HepG2 (cell line): Measurements from ENCODE around the gene GJD3. TPM values are rescaled to one million over a fixed set of nuclear protein-coding genes. Genes with fewer than 3 reads are reported as not detected.
A peak's percentile ranks its signal among the peaks of the same experiment; 100 is the strongest.

ENCODE experiments used
- CAMTA2 ChIP-seq: sonication (generic); formaldehyde crosslinking; IDR thresholded peaks from 2 replicates; pipeline ENCODE4 v1.4.0; 2020; ENCODE audit warnings: mild to moderate bottlenecking, missing genetic modification reagents, borderline replicate concordance
- CHD4 ChIP-seq: fragments of 200-600 bp; sonication (generic); IDR thresholded peaks from 2 replicates; pipeline ENCODE4 v1.7.0; 2017; ENCODE audit warnings: mild to moderate bottlenecking, low read length, borderline replicate concordance
- EED ChIP-seq: sonication (generic); formaldehyde crosslinking; IDR thresholded peaks from 2 replicates; pipeline ENCODE4 v1.5.0; 2020; ENCODE audit warnings: mild to moderate bottlenecking, missing genetic modification reagents
- FOXO1 ChIP-seq: sonication (generic); formaldehyde crosslinking; IDR thresholded peaks from 2 replicates; pipeline ENCODE4 v1.4.0; 2020; ENCODE audit warnings: missing genetic modification reagents
- KAT2B ChIP-seq: fragments of 150-350 bp; IDR thresholded peaks from 2 replicates; pipeline ENCODE4 v1.6.1; 2014; ENCODE audit warnings: low read depth, low read length, borderline replicate concordance
- SATB2 ChIP-seq: sonication (generic); formaldehyde crosslinking; IDR thresholded peaks from 2 replicates; pipeline ENCODE4 v1.5.0; 2020; ENCODE audit warnings: missing genetic modification reagents
- ZBTB7B ChIP-seq: sonication (generic); formaldehyde crosslinking; IDR thresholded peaks from 2 replicates; pipeline ENCODE4 v1.4.0; 2020; ENCODE audit warnings: missing genetic modification reagents
- ZMYM4 ChIP-seq: sonication (generic); formaldehyde crosslinking; IDR thresholded peaks from 2 replicates; pipeline ENCODE4 v1.8.1; 2023; ENCODE audit warnings: mild to moderate bottlenecking, missing genetic modification reagents
- ZNF101 ChIP-seq: sonication (generic); formaldehyde crosslinking; IDR thresholded peaks from 2 replicates; pipeline ENCODE4 v1.4.0; 2020; ENCODE audit warnings: mild to moderate bottlenecking, low read depth, missing genetic modification reagents, borderline replicate concordance
- ZNF230 ChIP-seq: sonication (generic); formaldehyde crosslinking; IDR thresholded peaks from 2 replicates; pipeline ENCODE4 v1.4.0; 2020; ENCODE audit warnings: mild to moderate bottlenecking, missing genetic modification reagents
- ZNF260 ChIP-seq: sonication (generic); formaldehyde crosslinking; IDR thresholded peaks from 2 replicates; pipeline ENCODE4 v1.4.0; 2020; ENCODE audit warnings: missing genetic modification reagents, low read depth, mild to moderate bottlenecking, borderline replicate concordance
- ZNF570 ChIP-seq: sonication (generic); formaldehyde crosslinking; IDR thresholded peaks from 2 replicates; pipeline ENCODE4 v1.4.0; 2020; ENCODE audit warnings: mild to moderate bottlenecking, missing genetic modification reagents, borderline replicate concordance
- ZNF772 ChIP-seq: sonication (generic); formaldehyde crosslinking; IDR thresholded peaks from 2 replicates; pipeline ENCODE4 v1.5.0; 2020; ENCODE audit warnings: mild to moderate bottlenecking, missing genetic modification reagents
- polyA plus RNA-seq, 8 experiments: library from polyadenylated mRNA; depleted of rRNA in 3 of 8; stranded (reverse) in 7 of 8; unstranded in 1 of 8; fragments of >200 nt; fragmentation: Illumina TruSeq in 4 of 8; extraction: Trizol in 4 of 8; gene quantifications; 2 replicates each; pipeline versions ENCODE4 v1.2.1 to v1.2.3, GENCODE V29; 2011 to 2016; ENCODE audit warnings: low read depth in 4 of 8, missing spikeins in 1 of 8, mixed read lengths in 1 of 8; ENCODE audit not compliant: insufficient read depth in 1 of 8
- total RNA-seq, 5 experiments: library from RNA; depleted of rRNA; stranded (reverse); fragments of >200 nt; fragmentation: Illumina TruSeq; extraction: Trizol; gene quantifications; 2 replicates each; pipeline ENCODE4 v1.2.3, GENCODE V29; 2016; ENCODE audit warnings: low read depth in 1 of 5
- TF ChIP-seq, protein P1 (sequence below): sonication (generic); formaldehyde crosslinking; IDR thresholded peaks from 2 replicates; pipeline ENCODE4 v1.4.0; 2020; ENCODE audit warnings: missing genetic modification reagents
- TF ChIP-seq, protein P2 (sequence below): sonication (generic); formaldehyde crosslinking; IDR thresholded peaks from 2 replicates; pipeline ENCODE4 v1.5.0; 2020; ENCODE audit warnings: mild to moderate bottlenecking, missing genetic modification reagents
- TF ChIP-seq, protein P3 (sequence below): IDR thresholded peaks from 2 replicates; pipeline ENCODE4 v1.6.1; 2016; ENCODE audit warnings: missing compliant biosample characterization, missing genetic modification reagents, borderline replicate concordance
- TF ChIP-seq, protein P4 (sequence below): sonication (generic); formaldehyde crosslinking; IDR thresholded peaks from 2 replicates; pipeline ENCODE4 v1.4.0; 2020; ENCODE audit warnings: missing genetic modification reagents, borderline replicate concordance

The GJD3 gene
- total and polyA plus RNA-seq, 2 of the 13 experiments (the other 11 are each of a cell fraction or from before 2014, with no cell fraction given): not detected

DNA sequence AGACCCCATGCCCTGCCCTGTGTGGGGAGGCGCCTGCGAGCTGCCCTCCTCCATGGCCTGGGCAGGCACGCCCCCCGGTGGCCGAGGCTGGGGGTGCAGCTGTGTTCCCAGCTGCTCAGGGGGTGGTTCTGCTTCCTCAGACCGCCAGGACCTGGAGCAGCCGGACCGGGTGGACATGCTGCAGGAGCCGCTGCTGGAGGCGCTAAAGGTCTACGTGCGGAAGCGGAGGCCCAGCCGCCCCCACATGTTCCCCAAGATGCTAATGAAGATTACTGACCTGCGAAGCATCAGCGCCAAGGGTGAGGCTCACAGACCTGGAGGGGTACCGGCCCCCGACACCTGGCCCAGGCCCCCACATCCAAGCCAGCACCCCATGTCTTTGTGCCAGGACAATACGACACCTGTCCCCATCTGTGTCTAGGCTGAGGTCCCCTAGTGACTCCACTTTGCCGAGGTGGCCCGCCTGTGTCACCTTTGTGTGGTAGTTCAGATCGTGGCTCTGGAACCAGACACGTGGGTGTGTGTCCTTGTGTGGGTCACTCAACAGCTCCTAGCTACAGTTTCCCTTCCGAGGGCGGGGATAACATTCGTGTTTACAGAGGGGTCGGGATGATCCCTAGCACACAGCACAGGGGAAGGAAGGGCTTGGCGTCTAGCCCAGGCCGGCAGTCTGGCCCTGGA is 9.3 kb downstream of the GJD3 start (continued):
- TF ChIP-seq, protein P1, sequence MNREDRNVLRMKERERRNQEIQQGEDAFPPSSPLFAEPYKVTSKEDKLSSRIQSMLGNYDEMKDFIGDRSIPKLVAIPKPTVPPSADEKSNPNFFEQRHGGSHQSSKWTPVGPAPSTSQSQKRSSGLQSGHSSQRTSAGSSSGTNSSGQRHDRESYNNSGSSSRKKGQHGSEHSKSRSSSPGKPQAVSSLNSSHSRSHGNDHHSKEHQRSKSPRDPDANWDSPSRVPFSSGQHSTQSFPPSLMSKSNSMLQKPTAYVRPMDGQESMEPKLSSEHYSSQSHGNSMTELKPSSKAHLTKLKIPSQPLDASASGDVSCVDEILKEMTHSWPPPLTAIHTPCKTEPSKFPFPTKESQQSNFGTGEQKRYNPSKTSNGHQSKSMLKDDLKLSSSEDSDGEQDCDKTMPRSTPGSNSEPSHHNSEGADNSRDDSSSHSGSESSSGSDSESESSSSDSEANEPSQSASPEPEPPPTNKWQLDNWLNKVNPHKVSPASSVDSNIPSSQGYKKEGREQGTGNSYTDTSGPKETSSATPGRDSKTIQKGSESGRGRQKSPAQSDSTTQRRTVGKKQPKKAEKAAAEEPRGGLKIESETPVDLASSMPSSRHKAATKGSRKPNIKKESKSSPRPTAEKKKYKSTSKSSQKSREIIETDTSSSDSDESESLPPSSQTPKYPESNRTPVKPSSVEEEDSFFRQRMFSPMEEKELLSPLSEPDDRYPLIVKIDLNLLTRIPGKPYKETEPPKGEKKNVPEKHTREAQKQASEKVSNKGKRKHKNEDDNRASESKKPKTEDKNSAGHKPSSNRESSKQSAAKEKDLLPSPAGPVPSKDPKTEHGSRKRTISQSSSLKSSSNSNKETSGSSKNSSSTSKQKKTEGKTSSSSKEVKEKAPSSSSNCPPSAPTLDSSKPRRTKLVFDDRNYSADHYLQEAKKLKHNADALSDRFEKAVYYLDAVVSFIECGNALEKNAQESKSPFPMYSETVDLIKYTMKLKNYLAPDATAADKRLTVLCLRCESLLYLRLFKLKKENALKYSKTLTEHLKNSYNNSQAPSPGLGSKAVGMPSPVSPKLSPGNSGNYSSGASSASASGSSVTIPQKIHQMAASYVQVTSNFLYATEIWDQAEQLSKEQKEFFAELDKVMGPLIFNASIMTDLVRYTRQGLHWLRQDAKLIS (CRISPR knock-in tag): no peak
- no peak for TF ChIP-seq CAMTA2 (CRISPR knock-in tag)
- no peak for TF ChIP-seq SATB2 (CRISPR knock-in tag)
- peak; percentile 61; the same call in 1 of the 2 replicates for TF ChIP-seq FOXO1 (CRISPR knock-in tag)
- TF ChIP-seq EED (CRISPR knock-in tag): no peak
- peak; percentile 84; the same call in 1 of the 2 replicates for TF ChIP-seq ZBTB7B (CRISPR knock-in tag)
- TF ChIP-seq ZNF570 (CRISPR knock-in tag): no peak
- TF ChIP-seq ZNF260 (CRISPR knock-in tag): no peak
- TF ChIP-seq KAT2B: no peak
- no peak for TF ChIP-seq CHD4
- TF ChIP-seq, protein P2, sequence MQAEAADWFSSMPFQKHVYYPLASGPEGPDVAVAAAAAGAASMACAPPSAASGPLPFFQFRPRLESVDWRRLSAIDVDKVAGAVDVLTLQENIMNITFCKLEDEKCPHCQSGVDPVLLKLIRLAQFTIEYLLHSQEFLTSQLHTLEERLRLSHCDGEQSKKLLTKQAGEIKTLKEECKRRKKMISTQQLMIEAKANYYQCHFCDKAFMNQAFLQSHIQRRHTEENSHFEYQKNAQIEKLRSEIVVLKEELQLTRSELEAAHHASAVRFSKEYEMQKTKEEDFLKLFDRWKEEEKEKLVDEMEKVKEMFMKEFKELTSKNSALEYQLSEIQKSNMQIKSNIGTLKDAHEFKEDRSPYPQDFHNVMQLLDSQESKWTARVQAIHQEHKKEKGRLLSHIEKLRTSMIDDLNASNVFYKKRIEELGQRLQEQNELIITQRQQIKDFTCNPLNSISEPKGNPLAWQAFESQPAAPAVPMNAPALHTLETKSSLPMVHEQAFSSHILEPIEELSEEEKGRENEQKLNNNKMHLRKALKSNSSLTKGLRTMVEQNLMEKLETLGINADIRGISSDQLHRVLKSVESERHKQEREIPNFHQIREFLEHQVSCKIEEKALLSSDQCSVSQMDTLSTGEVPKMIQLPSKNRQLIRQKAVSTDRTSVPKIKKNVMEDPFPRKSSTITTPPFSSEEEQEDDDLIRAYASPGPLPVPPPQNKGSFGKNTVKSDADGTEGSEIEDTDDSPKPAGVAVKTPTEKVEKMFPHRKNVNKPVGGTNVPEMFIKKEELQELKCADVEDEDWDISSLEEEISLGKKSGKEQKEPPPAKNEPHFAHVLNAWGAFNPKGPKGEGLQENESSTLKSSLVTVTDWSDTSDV (CRISPR knock-in tag): no peak
- TF ChIP-seq ZNF230 (CRISPR knock-in tag): 0 out of 2 replicates have a peak, but pooled peaks have one; percentile 74
- no peak for TF ChIP-seq ZNF101 (CRISPR knock-in tag)
- 0 out of 2 replicates have a peak, but pooled peaks have one; percentile 20 for TF ChIP-seq ZMYM4 (CRISPR knock-in tag)
- TF ChIP-seq, protein P3, sequence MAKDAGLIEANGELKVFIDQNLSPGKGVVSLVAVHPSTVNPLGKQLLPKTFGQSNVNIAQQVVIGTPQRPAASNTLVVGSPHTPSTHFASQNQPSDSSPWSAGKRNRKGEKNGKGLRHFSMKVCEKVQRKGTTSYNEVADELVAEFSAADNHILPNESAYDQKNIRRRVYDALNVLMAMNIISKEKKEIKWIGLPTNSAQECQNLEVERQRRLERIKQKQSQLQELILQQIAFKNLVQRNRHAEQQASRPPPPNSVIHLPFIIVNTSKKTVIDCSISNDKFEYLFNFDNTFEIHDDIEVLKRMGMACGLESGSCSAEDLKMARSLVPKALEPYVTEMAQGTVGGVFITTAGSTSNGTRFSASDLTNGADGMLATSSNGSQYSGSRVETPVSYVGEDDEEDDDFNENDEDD: no peak
- peak; percentile 93 for TF ChIP-seq ZNF772 (CRISPR knock-in tag)
- TF ChIP-seq, protein P4, sequence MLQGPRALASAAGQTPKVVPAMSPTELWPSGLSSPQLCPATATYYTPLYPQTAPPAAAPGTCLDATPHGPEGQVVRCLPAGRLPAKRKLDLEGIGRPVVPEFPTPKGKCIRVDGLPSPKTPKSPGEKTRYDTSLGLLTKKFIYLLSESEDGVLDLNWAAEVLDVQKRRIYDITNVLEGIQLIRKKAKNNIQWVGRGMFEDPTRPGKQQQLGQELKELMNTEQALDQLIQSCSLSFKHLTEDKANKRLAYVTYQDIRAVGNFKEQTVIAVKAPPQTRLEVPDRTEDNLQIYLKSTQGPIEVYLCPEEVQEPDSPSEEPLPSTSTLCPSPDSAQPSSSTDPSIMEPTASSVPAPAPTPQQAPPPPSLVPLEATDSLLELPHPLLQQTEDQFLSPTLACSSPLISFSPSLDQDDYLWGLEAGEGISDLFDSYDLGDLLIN: no peak
